Stimulated activated CD4-positive, alpha-beta T cell treated with anti-CD3 and anti-CD28 coated beads, Interleukin-15, amount 100 ng/mL, for 24 hours (primary cell): ENCODE results near the gene CPLX1.

Experiments used
- DNase-seq: peaks from one replicate; pipeline ENCODE4 v3.0.0-alpha.2; 2020

The CPLX1 gene

DNA sequence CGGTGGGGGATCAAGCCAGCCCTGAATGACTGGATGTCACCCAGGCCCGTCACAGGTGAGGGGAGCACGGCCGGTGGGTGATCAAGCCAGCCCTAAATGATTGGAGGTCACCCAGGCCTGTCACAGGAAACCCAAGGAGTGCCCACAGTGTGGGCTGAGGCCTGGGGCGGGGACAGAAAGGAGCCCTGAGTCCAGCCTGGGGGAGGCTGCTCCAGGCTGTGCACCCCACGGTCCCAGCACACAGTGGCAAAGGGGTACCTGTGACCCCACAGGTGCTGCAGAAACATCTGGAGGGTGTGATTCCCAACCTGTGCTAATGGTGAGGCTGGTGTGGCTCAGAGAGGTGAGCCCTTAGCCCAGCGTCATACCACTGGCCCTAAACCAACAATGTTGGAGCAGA is 6.2 kb upstream of the CPLX1 start:
- no peak for DNase-seq

DNA sequence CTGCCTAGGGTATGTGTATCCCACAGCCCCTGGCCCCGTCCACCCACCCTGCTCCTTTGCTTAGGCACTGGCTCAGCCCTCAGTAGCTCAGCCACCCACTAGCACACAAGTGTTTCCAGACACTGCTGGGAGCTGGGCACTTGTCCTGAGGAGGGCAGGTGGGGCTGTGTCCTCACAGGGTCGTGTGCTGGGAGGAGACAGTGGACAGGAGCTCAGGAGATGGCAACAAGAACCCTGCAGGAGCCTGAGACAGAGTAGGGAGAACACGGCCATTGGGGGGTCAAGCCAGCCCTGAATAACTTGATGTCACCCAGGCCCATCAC is 5.5 kb upstream of the CPLX1 start:
- DNase-seq: no peak

DNA sequence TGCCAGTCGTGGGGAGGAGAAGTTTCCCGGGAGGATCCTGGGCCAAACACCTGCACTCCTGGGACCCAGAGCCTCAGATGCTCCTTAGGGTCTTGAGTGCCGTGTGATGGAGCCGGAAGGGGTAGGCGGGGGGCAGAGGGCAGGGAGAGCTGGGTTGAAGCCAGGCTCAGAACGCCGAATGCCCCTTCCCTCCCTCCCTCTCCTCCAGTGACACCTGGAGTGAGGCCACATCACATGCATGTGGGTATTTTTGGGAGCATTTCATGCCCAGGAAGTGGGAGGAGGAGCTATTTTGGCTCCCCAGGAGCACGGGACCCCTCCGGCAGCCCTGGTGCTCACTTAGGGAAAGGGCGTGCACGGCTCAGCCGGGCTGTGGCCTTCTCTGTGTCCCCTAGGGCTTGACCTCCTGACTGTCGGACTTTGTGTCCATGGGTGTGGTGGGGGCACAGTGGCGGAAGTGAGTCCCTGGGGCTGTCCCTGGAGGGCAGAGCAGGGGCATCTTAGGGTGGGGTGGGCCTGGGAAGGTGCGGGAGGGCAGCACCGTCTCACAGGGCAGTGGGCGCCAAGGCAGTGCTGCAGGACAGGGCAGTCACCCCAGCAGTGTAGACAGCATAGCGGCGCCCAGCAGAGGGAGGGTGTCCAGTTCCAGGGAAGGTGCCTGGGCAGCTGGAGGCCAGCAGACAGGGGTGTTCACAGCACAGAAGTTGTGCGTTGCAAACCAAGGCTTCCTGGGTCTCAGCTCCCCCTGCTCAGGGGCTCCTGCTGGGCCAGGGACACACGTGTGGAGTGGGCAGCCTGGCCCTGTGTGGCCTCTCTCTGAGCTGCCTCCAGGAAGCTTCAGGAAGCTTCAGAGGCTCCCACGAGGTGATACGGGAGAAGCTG is 4.9 kb upstream of the CPLX1 start:
- DNase-seq: no peak

DNA sequence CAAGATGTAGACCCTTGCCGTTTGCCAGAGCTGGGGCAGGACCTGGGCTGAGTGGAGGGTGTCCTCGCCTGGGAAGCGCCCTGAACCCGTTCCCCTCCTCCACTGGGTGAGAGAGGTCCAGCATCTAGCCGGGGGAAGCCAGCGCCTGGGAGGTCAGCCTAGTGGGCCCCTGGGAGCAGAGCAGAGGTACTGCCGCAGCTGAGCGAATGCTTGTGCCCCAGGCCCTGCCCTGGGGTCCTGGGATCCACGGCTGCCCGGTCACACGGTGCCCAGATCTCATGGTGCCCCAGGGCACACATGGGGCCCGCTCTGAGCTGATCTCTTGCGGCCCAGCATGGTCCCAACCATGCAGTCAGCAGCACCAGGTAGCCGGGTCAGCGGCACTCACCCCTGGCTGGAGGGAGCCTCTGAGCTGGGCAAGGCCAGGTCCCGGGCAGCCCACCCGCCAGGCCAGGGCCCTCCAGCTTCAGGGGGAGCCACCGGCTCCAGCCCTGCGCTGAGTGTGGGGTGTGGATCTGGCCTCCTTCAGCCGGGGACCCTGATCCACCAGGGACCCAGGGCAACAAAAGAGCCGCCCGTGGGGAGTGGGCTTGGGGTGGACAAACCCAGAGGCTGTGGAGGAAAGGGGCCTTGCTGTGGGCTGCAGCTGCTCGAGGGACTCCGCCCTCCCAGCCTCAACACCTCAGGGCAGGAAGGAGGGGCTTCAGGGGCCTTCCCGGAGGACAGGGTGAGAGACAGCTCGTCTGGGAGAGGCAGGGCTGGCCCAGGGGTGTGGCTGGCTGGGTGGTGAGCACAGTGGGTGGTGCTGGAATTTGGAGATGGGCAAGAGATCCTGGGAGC is 4.1 kb upstream of the CPLX1 start:
- DNase-seq: peak; percentile 0

DNA sequence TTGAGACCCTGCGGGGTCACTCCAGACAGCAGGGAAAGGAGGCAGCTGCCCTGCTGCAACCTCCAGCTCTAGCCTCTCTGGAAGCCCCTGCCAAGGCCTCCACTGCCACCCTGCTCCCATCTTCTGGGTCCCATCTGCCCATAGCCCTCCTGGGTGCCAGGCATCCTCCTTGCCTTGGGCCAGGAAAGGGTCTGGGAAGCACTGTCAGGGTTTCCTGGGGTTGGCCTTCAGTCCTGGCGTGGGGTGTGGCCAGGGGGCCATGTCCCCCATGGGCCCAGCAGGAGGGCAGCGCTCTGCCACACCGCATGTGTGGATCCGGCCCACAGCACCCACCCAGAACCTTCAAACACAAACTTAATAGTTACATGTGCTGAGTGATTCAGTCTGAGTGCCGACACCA is 3.4 kb upstream of the CPLX1 start:
- DNase-seq: peak; percentile 1

DNA sequence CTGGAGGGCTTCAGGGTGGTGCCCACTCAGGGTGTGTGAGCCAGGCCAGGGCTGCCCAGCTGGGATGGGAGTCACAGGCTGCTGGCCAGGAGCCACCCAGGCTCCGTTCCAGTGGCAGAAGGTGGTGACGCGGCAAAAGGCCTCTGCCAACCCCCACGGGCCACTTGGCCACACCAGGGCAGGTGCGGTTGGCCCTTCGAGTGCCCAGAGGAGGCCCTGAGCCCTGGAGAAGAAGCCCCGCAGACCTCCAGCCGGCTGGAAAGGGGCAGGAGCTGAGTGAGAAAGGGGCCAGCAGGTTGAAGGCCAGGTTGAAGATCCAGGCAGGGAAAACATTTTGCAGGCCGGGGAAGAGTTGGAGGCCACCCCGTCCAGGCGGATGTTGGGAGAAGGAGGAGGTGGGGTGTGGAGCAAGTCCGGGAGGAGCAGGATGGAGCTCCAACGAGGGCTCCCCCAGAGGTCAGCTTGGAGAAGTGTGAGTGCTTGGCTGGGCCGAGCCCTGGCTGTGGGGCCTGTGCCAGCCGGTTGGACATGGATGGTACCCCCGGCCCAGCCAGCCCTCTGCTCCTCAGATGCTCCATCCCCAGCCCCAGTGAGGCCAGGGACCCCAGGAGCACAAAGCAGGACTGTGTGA is 2.8 kb upstream of the CPLX1 start:
- peak; percentile 4 for DNase-seq

DNA sequence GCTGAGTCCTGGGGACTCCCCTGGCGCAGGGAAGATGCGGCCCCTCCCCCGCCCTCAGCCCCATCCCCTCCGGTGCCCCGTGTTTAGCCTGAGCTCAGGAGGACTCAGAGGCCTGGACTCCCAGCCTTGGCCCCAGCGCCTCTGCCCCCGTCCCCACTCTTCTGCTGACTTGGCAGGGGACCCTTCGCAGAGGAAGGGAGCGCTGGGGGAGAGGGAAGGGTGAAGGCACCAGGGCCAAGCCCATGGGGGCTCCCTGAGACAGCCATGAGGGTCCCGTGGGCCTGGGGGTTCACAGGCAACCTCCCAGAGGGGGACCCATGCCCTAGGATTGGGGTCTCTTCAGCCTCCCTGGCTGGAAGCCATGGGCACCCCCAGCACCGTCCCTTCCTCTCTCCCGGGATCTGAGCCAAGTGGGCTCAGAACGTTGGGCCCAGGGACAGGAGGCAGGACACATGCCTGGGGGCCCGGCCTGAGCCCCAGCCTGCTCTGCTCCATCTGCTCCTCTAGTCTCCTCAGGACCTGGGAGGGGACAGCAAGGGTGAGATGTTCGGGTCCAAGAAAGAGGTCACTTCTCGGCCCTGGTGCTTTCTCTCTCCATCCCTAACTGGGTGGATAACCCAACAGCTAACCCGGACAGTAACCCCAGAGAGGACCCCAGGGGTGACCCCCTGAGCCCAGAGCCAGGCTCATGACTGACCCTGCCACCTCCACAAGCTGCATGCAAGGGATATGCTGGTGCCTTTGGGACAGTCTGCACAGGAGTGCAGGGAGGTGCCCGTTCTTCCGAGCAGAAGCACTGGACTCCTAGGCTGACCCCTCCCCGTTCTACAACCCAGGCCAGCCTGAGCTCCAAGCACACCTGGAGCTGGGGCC is 1.5 kb upstream of the CPLX1 start:
- peak; percentile 4 for DNase-seq

DNA sequence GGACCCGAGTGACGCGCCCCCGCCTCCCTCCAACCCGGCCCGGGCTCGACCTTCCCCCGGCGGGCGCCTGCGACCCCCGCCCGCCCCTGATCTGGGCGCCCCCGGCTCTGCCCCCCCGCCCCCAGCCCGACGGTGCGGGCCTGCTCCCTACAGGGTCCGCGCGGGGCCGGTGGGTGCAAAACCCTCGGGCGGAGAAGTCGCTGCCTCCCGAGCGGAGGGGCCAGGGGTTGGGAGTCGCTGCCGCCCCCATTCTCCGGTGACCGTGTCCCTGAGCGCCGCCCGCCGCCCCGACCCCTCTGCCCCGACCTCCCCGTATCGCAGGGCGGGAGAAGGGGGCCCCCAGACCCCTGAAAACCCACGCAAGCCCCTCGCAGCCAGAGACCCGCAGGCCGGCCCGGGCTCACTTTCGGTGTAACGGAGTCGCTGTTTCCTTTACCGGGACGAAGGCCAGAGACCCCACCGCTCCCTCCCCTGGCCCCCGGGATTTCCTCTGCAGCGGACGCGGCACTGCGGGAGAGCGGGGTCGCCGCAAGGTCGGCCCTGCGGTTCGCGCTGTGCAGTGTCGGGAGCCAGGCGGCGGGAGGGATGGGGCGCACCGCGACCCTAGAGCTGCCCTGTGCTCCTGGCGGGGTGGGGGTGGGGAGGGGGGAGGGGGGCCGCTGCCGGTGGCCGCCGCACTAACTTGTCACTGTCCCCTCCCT is 729 bp upstream of the CPLX1 start:
- no peak for DNase-seq

DNA sequence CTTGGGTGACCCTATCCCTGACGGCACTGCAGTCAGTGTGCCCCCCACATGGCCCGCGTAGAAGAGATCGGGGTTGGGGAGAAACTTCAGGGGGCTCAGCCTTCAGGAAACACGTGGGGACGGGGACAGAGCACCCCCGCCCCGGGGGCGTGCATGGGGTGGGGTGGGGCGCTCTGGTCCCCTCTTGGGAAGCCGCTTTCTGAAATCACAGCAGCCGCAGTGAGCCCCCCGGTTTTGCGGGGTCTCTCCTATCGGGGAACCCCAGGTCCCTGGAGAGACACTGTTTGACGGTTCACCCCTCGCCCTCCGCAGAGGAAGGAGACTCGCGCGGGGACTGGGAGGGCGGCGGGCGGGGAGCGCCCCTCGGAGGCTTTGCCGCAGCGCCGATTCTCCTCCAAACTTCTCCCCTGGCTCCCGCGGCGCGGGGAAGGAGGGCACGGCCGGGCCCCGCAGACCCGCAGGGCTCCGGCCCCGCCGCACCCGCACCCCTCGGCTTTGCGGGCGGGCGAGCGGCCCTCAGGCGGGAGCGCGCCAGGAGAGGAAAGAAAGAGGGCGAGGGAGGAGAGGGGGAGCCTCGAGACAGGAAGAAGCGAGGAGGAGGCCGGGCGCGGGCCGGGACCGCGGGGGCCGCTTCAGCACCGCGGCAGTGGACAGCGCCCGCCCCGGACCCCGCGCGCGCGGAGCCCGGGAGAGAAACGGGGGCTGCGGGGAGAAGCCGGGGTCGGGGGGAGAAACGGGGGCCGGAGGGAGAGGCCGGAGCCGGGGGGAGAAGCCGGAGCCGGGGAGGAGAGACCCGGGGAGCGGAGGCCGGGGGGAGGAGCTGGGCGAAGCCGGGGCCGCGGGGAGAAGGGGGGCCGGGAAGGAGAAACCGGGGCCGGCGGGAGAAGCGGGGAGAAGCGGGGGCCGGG is 612 bp downstream of the CPLX1 start:
- DNase-seq: peak; percentile 44

DNA sequence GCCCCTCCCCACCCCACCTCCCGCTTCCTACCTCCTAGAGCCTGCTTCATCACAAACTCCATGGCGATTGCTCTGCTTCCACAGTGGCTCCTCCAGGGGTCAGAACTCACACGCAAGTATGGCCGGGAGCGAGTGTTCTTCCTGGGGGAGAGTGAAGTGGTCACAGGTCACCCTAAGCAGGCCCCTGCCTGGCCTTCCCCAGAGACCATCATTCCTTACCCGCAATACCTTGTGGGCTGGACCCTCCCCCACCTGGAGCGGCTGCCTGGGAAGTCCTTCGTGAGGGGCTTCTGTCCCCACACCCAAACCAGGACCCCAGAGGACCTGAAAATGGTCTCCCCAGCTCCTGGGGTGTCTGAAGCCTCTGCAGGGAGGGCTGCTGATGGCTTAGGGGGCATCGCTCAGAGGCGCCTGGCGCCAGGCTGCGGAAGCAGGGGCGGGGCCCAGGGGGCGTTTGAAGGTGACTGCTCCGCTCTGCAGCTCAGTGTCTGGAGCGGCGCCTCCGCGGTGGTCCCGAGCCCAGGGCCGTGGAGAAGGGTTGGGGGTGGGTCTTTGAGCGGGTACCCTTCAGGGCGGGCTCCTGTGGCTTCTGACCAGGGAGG is 1.4 kb downstream of the CPLX1 start:
- DNase-seq: no peak

DNA sequence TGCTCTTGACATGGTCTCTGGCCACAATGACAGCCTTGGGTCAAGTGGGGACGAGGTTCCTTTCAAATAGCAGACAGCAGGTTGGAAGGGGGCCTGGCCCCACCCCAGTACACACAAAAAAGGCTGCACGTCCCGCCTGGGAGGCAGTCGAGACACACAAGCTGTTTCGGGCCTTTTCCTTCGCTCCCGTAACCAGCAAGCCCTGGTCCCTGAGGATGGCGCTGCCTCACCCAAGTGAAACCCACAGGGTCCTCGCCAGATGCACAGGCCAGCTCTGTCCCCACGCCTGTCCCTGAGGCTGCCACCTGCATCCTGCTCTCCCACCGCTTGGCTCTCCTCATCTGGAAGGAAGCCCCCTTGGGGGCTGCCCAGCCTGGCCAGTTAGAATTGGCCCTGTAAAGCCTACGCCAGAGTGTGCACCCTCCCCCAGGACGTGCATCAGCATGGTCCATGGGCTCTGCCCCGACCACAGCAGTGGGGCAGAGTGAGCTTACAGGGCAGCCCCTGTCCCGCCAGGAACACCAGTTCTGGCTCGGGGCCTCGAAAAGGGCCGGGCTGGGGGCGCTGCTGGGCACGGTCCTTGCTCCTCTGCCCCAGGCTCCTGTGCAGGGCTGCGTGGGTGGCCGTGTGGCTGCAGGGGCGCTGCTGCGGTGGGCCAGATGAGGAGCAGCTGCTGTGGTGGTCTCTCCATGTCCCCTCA is 2.0 kb downstream of the CPLX1 start:
- DNase-seq: no peak

DNA sequence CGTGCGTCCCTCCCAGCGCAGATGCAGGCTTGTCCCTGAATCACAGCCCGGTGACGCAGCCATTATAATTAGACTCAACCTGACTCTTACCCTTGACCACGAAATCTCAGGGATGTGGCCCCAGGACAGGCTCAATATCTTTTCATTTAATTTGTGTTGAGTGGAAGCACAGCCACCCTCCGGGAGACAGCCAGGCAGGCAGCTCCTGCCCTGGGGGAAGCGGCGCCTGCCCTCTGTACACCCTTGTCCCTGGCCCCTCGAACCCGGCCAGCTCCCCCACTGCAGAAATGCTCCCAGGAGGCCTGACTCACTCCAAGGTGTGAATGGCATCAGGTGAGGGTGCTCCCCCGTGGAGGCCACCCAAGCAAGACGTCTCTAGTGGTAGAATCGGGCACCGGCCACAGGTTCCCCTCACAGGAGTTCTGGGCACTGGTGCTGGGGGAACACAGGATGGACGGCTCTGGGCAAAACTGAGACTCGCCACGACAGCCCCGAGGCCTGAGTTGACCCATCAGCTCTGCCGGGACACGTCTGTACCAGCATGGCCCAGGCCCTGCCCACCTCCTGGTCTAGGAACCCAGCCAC is 2.7 kb downstream of the CPLX1 start:
- DNase-seq: no peak

DNA sequence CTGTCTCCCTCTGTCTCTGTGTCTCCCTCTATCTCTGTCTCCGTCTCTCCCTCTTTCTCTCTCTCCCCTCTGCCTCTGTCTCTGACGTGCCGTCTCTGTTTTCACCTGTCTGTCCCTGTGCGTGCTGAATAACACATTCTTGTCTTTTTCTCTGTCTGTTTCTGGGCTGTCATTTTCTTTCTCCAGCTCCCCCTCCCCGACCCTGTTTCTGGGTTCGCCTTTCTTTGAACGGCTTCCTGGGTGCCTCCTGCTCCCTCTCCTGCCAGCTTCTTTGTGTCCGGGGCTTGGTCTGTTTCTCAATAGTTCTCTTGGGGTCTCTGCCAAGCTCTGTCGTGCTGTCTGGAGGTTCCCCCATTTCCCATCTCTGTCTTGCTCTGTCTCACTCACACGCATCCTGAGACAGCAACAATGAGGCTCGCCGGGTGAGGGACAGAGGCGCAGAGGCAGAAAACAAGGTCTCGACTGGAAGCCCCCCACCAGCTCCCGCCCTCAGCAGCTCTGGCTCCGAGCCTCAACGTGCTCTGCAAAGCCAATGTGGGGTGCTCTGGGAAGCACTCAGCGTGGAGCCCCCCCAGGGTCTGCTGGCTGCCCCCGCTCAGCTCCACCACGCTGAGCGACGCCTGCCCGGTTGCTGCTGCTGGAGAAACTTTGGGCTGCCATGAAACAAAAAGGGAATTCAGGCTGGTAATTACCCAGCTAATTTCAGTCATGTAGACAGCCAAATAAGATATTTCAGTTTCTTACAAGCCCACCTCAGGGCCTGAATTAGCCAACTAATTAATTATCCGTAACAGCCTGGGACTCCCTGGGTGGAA is 3.4 kb downstream of the CPLX1 start:
- no peak for DNase-seq

DNA sequence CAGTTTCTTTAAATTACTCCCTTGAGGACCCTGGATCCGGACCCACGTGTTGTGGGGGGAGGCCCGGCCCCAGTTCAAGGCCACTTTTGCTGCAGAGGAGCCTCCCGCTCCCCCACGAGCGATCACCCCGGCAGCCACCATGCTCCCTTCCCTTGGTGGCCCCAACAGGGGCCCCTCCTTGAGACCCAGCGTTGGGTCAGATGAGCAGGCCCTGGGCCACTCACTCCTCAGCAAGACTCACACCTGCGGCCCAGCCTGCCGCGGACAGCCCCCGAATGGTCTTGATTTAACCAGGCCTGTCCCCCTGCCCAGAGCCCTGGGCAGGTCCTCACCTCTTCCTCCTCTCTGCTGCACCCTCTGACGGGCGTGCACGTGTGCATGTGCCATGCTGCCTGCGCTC is 4.3 kb downstream of the CPLX1 start:
- DNase-seq: no peak

DNA sequence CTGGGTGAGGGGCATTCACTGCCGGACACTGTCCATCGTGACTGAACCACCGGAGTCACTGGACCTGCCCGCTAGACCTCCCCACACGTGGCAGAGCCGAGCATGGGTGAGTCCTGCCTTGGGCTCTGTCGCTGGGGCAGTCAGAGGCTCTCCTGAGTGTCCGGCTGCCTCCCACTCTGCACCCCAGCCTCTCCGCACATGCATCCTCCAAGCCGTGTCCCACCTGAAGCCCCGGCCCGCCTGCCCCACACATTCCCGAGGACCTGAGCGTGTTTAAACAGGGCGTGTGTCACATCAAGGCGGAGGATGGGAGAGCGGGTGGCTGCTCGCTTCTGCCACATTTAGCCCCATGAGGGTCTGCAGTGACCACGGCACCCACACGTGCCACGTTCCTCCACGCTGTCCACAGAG is 4.7 kb downstream of the CPLX1 start:
- no peak for DNase-seq

DNA sequence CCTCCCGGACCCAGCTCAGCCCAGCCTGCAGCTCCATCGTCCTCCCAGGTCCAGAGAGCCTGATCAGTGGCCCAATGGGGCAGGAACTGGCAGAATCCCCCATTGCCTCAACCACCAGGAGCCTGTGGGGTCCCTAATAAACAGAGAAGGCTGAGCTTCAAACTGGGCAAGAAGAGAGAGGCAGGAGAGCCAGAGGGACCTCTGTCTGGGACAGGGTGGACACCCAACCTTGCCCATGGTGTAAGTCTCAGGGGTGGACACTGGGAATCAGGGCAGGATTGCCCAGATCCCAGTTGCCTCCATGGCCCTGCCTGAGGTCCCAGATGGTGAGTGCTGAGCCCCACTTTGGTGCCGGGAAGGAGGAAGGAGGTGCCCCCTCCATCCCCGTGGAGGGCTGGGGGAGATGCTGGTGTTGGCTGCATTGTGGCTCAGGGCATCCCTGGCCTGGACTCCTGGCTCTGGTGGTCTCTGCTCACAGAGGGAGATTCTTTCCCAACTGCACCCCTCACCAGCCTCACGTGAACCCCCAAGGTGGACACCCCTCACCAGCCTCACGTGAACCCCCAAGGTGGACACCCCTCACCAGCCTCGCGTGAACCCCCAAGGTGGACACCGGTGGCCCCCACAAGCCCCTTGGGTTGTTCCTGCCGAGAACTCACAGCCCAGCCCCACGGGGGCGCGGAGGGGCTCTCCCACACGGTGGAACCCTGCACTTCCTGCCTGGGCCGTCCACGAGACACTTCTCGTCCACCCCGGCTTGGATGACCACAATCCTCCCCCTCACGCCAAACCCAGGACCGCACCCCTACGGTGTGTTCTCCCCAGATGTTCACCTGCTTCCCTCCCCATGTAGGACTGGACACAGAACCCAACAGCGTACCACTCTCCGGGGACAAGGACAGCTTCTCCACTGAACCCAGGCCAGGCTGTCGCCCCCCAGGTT is 5.4 kb downstream of the CPLX1 start:
- DNase-seq: no peak
